Measurements from ENCODE around the gene FAM53B. TPM values are rescaled to one million over a fixed set of nuclear protein-coding genes. Genes with fewer than 3 reads are reported as not detected.

The FAM53B gene
- polyA plus RNA-seq, 1 donor, result 21.3 TPM

DNA sequence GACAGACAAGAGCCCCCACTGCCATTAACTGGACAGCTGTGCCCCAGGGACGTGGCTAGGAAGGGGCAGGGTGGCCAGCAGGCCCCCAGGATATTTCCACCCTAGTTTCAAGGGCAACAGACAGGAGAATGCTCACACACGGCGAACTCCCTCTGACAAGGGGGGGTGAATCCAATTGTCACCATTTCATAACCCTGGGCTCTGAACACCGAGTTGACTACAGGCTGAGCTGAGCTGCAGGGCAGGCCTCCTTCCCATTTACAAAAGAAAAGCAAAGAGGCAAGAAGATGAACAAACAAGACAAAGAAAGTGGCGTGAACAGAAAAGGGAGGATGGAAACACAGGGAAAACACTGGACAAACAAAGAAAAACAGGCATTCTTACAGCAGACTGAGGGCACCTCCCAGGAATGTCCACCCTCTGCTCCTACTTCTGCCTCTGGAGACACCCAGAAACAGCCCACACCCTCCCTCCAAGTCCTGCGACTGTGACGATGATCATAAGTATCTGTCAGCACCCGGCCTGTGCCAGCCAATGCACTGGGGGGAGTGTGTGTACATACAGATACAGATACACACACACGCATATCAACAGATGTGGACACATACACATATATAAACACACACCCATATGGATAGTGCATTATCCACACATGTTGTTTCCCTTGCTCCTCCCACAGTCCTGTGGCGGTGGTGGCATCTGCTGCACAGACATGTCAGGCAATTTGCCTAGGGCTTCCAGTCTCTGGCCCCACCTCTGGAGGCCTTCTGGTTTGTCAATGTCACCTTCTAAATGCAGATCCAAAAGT, 66.2 kb downstream of the FAM53B start:
- H3K27me3 ChIP-seq (ENCODE audit: control insufficient read depth, insufficient read depth, low read length), result no peaks in the 10 kb centered on the region
- peak in 1 of 2 donors; percentile 42 for DNase-seq
- no peaks in the 10 kb centered on the region for H3K9me3 ChIP-seq (ENCODE audit: control insufficient read depth, low read depth, low read length)
- peaks cover 82% of the 10 kb centered on the region for H3K36me3 ChIP-seq (ENCODE audit: control insufficient read depth, insufficient read depth, low read length)
- WGBS (ENCODE audit: insufficient coverage, low lambda C conversion rate), result 100% methylated on average over 1 of the region's 10 CpGs
- no peak overlapping the region for H3K4me3 ChIP-seq (ENCODE audit: low read length)
- peaks cover 11% of the 10 kb centered on the region for H3K4me1 ChIP-seq (ENCODE audit: control insufficient read depth, insufficient read depth, low read length)
- no peak overlapping the region for H3K27ac ChIP-seq (ENCODE audit: low read length)

DNA sequence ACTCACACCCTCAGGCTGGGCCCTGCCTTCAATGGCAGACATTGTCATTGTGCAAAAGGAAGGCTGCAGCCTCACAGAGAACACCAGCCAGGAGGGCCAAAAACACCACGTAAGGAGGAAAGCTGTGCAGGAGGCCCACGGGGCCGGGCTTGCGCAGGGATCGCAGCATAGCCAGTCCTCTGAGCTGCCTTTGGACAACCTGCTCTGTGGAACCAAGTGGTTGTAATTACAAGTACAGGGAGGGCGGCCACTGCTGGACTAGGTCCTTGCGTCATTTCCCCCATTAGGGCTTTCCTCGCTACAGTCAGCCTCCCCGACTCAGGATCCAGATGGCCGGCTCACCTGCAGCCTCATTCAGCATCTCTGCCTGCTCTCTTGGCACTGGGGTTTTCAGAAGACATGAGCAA, 66.9 kb downstream of the FAM53B start:
- Histone ChIP-seq H3K4me1 (ENCODE audit: control insufficient read depth, insufficient read depth, low read length) (peaks cover 16% of the 10 kb centered on the region), H3K27ac (ENCODE audit: low read length) (peak overlapping the region; percentile 34), H3K36me3 (ENCODE audit: control insufficient read depth, insufficient read depth, low read length) (peaks cover 84% of the 10 kb centered on the region), H3K4me3 (ENCODE audit: low read length) (no peak overlapping the region), H3K27me3 (ENCODE audit: control insufficient read depth, insufficient read depth, low read length) (no peaks in the 10 kb centered on the region), H3K9me3 (ENCODE audit: control insufficient read depth, low read depth, low read length) (no peaks in the 10 kb centered on the region)
- no CpG with 5 or more reads among the region's 10 CpGs for WGBS (ENCODE audit: insufficient coverage, low lambda C conversion rate)
- DNase-seq, result no peak

DNA sequence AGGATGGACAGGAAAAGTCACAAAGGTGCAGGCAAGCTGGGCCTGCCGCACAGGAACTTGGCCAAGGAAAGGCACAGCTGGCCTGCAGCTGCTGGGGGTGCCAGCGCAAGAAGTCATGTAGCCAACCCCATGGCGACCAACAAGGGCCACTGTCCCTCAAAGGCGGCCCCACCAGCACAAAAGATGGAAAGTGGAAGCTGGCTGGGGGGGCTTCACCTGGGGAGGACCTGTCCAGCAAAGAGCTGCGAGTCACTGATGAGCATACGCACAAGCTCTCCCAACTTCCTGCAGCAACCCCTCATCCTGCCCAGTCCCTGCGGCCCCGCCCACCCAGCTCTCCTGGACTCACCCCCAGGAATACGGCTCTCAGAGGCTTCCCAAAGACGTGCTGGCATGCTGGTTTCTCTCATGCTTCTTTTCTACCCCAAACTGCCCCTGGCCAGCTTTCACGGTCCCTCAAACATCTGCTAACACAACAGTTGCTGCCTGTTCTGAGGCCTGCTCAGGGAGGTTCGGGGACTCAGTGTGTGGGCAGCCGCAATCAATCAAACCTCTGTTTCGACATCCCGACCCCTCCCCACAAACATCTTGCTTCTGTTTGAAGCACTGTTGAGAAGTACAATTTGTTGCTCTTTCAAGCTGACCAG, 67.6 kb downstream of the FAM53B start:
- WGBS (ENCODE audit: insufficient coverage, low lambda C conversion rate), result no CpG with 5 or more reads among the region's 15 CpGs
- Histone ChIP-seq H3K36me3 (ENCODE audit: control insufficient read depth, insufficient read depth, low read length) (peaks cover 82% of the 10 kb centered on the region), H3K9me3 (ENCODE audit: control insufficient read depth, low read depth, low read length) (no peaks in the 10 kb centered on the region), H3K4me3 (ENCODE audit: low read length) (no peak overlapping the region), H3K4me1 (ENCODE audit: control insufficient read depth, insufficient read depth, low read length) (peaks cover 22% of the 10 kb centered on the region), H3K27ac (ENCODE audit: low read length) (peak overlapping the region; percentile 34), H3K27me3 (ENCODE audit: control insufficient read depth, insufficient read depth, low read length) (no peaks in the 10 kb centered on the region)
- no peak for DNase-seq

DNA sequence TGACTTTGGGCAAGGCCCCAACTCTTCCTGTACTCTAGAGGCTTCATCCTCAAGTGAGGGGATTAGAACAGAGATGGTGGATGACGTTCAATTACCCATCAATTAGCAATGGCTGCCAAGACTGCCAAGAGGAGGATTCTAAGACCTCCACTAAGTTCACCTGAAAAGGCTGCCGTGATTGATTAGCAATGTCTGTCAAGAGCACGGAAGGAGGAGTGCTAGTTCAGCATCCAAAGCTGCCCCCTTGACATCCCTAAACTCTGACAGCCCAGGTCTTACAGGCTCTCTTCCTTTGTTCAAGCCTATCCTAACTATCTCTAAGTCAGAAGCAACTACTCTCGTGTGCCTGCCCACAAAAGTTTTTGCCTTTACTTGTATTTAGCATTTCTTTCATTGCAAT, 68.4 kb downstream of the FAM53B start:
- no peak for DNase-seq
- WGBS (ENCODE audit: insufficient coverage, low lambda C conversion rate), result 83% methylated on average over 1 of the region's 4 CpGs
- Histone ChIP-seq H3K9me3 (ENCODE audit: control insufficient read depth, low read depth, low read length) (no peaks in the 10 kb centered on the region), H3K27me3 (ENCODE audit: control insufficient read depth, insufficient read depth, low read length) (no peaks in the 10 kb centered on the region), H3K4me3 (ENCODE audit: low read length) (no peak overlapping the region), H3K36me3 (ENCODE audit: control insufficient read depth, insufficient read depth, low read length) (peaks cover 75% of the 10 kb centered on the region), H3K27ac (ENCODE audit: low read length) (no peak overlapping the region), H3K4me1 (ENCODE audit: control insufficient read depth, insufficient read depth, low read length) (peaks cover 29% of the 10 kb centered on the region)

DNA sequence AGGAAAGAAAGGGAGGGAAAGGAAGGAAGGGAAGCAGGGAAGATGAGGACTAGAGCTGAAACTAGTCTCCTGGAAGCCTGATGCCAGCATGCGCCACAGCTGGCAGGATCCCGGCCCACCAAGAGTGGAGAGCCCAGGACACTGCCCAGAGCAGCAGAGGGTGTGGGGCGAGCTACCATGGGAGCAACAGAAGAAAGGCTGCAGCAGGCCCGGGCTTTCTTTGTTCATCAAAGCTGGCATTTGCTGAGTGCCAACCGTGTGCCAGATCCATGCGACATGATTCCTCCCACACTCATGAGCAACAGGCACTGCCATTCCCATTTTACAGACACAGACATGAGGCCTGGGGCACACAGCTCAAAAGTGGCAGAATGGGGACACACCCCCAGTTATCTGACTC, 68.9 kb downstream of the FAM53B start:
- H3K27ac ChIP-seq (ENCODE audit: low read length), result no peak overlapping the region
- H3K27me3 ChIP-seq (ENCODE audit: control insufficient read depth, insufficient read depth, low read length), result no peaks in the 10 kb centered on the region
- H3K9me3 ChIP-seq (ENCODE audit: control insufficient read depth, low read depth, low read length), result no peaks in the 10 kb centered on the region
- H3K36me3 ChIP-seq (ENCODE audit: control insufficient read depth, insufficient read depth, low read length), result peaks cover 69% of the 10 kb centered on the region
- WGBS (ENCODE audit: insufficient coverage, low lambda C conversion rate), result no CpG with 5 or more reads among the region's 6 CpGs
- H3K4me3 ChIP-seq (ENCODE audit: low read length), result no peak overlapping the region
- DNase-seq, result no peak
- H3K4me1 ChIP-seq (ENCODE audit: control insufficient read depth, insufficient read depth, low read length), result peaks cover 32% of the 10 kb centered on the region

DNA sequence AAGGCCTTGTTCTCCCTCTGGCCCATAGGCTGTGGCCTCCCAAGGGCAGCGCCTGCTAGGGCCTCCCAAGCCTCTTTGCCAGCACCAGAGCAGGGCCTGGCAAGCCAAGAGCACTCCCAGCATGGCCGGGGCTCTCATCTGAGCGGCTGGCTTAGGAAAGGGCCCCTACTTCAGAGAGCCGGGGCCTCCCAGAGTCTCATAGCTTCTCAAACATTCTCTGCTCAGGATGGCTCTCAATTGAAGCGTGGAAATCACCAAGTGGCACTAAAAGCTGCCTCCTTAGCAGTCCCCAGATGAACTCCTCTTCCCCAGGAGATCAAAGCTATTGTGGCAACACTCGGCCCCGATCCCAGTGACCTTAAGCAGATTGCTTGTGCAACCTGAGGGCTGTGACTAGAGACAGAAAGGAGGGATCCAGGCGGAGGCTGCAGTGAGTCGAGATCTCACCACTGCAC, 69.4 kb downstream of the FAM53B start:
- WGBS (ENCODE audit: insufficient coverage, low lambda C conversion rate), result no CpG with 5 or more reads among the region's 9 CpGs
- Histone ChIP-seq H3K27ac (ENCODE audit: low read length) (no peak overlapping the region), H3K27me3 (ENCODE audit: control insufficient read depth, insufficient read depth, low read length) (no peaks in the 10 kb centered on the region), H3K9me3 (ENCODE audit: control insufficient read depth, low read depth, low read length) (no peaks in the 10 kb centered on the region), H3K36me3 (ENCODE audit: control insufficient read depth, insufficient read depth, low read length) (peaks cover 65% of the 10 kb centered on the region), H3K4me1 (ENCODE audit: control insufficient read depth, insufficient read depth, low read length) (peaks cover 32% of the 10 kb centered on the region), H3K4me3 (ENCODE audit: low read length) (no peak overlapping the region)
- DNase-seq, result no peak

DNA sequence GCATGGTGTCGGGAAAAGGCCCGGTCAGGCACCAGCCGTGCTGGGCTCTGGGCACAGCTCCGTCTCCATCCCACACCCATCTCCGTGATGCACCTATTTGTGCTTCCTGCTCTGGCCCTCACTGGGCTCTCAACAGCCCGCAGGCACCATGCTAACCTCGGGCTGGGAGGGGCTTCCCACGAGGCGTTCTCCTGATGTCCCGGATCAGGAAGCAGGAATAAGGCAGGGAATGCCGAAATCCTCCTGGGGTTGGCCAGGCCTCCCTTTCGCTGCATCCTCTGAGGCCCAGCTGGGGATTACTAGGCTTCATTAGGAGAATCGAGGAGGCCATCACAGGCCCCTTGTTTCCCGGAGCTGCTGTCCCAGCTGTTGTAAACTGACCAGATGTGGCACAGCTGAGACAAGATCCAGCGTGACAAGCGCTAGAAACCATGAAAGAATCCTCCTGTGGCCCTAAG, 72.0 kb downstream of the FAM53B start:
- Histone ChIP-seq H3K4me1 (ENCODE audit: control insufficient read depth, insufficient read depth, low read length) (peaks cover 47% of the 10 kb centered on the region), H3K36me3 (ENCODE audit: control insufficient read depth, insufficient read depth, low read length) (peaks cover 53% of the 10 kb centered on the region), H3K27me3 (ENCODE audit: control insufficient read depth, insufficient read depth, low read length) (no peaks in the 10 kb centered on the region), H3K4me3 (ENCODE audit: low read length) (no peak overlapping the region), H3K9me3 (ENCODE audit: control insufficient read depth, low read depth, low read length) (no peaks in the 10 kb centered on the region), H3K27ac (ENCODE audit: low read length) (no peak overlapping the region)
- no peak for DNase-seq
- WGBS (ENCODE audit: insufficient coverage, low lambda C conversion rate), result no CpG with 5 or more reads among the region's 16 CpGs

DNA sequence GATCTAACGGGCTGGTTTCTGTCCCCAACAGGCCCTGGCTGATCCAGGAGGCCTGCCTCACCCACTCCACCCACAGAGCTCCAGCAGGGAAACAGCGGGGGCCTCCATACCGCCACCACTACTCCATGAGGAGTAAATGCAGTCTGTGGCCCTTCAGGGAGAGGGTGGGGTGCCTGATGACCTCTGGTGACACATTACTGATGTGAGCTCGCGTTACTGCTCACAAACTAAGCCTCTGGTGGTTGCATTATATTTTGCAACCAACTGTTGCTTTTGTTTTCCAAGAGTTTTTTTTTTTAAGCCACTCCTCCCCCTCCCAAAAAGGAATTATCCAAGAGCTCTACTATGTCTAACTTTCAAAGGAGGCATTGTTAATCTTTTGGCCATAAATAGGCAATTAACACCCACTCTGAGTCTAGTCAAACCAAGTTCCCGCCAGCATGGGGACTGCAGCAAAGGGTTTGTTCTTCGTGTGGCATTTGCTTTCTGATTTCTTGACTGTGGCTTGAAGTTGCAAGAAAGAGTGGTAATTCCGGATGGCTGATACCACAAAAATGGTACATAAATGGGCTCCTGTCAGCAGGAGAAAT, 72.6 kb downstream of the FAM53B start:
- no peak overlapping the region for H3K27ac ChIP-seq (ENCODE audit: low read length)
- H3K27me3 ChIP-seq (ENCODE audit: control insufficient read depth, insufficient read depth, low read length), result no peaks in the 10 kb centered on the region
- no CpG with 5 or more reads among the region's 8 CpGs for WGBS (ENCODE audit: insufficient coverage, low lambda C conversion rate)
- peak in 1 of 2 donors; percentile 56 for DNase-seq
- peaks cover 54% of the 10 kb centered on the region for H3K4me1 ChIP-seq (ENCODE audit: control insufficient read depth, insufficient read depth, low read length)
- H3K4me3 ChIP-seq (ENCODE audit: low read length), result no peak overlapping the region
- H3K36me3 ChIP-seq (ENCODE audit: control insufficient read depth, insufficient read depth, low read length), result peaks cover 52% of the 10 kb centered on the region
- H3K9me3 ChIP-seq (ENCODE audit: control insufficient read depth, low read depth, low read length), result no peaks in the 10 kb centered on the region

DNA sequence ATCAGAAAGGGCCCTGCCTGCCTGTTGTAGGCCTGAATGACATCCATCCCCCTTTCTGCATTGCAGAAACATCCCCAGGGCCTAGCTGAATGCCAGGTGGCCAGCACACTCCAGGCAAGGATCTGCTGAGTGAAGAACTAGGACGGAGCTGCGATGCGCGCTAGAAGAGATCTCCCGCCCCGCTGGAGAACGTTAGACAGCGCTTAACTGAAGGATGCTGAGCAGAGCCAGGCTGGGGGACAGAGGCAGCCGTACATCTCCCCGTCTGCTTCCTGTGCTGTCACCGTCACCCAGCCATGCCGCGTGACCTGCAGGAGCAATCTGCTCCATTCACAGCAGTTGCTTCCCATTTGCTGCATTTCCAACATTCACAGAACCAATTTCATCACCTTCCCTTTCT, 73.3 kb downstream of the FAM53B start:
- Histone ChIP-seq H3K36me3 (ENCODE audit: control insufficient read depth, insufficient read depth, low read length) (peaks cover 51% of the 10 kb centered on the region), H3K4me1 (ENCODE audit: control insufficient read depth, insufficient read depth, low read length) (peaks cover 60% of the 10 kb centered on the region), H3K27me3 (ENCODE audit: control insufficient read depth, insufficient read depth, low read length) (no peaks in the 10 kb centered on the region), H3K9me3 (ENCODE audit: control insufficient read depth, low read depth, low read length) (no peaks in the 10 kb centered on the region), H3K27ac (ENCODE audit: low read length) (peak overlapping the region; percentile 9), H3K4me3 (ENCODE audit: low read length) (no peak overlapping the region)
- DNase-seq, result no peak
- WGBS (ENCODE audit: insufficient coverage, low lambda C conversion rate), result no CpG with 5 or more reads among the region's 13 CpGs

DNA sequence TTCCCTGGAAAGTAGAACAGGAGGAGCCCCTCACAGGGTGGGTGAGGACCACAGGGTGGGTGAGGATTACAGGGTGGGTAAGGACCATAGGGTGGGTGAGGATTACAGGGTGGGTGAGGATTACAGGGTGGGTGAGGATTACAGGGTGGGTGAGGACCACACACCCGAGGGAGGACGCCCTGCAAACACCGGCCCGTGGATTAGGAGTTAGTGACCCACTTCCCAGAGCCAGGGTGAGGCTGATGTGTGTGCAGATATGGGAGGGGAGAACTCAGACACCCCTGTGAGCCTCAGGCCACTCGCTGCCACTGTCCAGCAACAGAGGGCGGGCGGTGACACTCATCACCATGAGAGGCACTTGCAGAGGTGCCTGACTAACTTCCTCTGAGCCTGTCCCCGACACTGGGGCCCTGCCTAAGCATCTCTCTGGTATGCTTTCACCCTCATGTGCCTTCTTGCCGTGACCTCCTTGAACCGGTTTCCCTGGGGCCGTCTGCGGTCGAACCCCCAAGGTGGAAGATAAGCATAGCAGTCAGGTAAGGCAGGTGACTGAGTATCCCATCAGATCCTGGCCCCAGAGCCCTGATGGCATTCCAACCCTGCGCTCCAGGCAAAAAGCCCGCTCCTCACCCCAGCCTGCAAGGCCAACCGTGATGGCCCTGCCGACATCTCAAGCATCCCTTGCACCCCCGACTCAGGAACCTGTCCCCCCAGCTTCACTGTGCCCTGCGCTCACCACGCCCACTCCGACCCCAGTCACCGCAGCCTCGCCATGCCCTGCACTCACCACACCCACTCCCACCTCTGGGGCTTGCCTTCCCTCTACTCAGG, 74.1 kb downstream of the FAM53B start:
- Histone ChIP-seq H3K27me3 (ENCODE audit: control insufficient read depth, insufficient read depth, low read length) (no peaks in the 10 kb centered on the region), H3K9me3 (ENCODE audit: control insufficient read depth, low read depth, low read length) (no peaks in the 10 kb centered on the region), H3K4me1 (ENCODE audit: control insufficient read depth, insufficient read depth, low read length) (peaks cover 68% of the 10 kb centered on the region), H3K36me3 (ENCODE audit: control insufficient read depth, insufficient read depth, low read length) (peaks cover 49% of the 10 kb centered on the region), H3K4me3 (ENCODE audit: low read length) (no peak overlapping the region), H3K27ac (ENCODE audit: low read length) (peak overlapping the region; percentile 9)
- no CpG with 5 or more reads among the region's 23 CpGs for WGBS (ENCODE audit: insufficient coverage, low lambda C conversion rate)
- DNase-seq, result no peak
